Measurements from ENCODE around the gene SEC11A.

Gene SEC11A

DNA sequence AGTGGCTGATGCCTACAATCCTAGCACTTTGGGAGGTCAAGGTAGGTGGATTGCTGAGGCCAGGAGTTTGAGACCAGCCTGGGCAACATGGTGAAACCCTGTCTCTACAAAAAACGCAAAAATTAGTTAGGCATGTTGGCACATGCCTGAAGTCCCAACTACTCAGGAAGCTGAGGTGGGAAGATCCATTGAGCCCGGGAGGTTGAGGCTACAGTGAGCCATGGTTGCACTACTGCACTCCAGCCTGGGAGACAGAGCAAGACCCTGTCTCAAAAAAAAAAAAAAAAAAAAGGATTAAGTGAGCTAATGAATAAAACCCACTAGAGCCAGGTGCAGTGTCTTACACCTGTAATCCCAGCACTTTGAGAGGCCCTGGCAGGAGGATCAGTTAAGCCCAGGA is 6.7 kb upstream of the SEC11A start:
- Histone ChIP-seq H2BK12ac (ENCODE audit: low read length) (no peak overlapping the region), H3K27ac (replicated peaks; ENCODE audit: low read length) (no peak overlapping the region), H3K4ac (ENCODE audit: low read length) (no peak overlapping the region), H3K18ac (ENCODE audit: low read length) (no peak overlapping the region), H2BK120ac (ENCODE audit: low read depth, low read length) (no peak overlapping the region), H4K8ac (ENCODE audit: low read depth, low read length) (no peak overlapping the region), H2AK5ac (ENCODE audit: low read depth, low read length) (no peak overlapping the region), H4K91ac (ENCODE audit: low read depth, low read length, poor library complexity) (no peak overlapping the region), H3K9ac (ENCODE audit: low read depth, low read length, poor library complexity) (no peak overlapping the region), H3K23ac (ENCODE audit: low read depth, low read length, poor library complexity) (no peak overlapping the region), H3K27me3 (ENCODE audit: control insufficient read depth in 3 of 3, insufficient read depth in 3 of 3, low read depth in 1 of 3, low read length in 3 of 3) (no peaks in the 10 kb centered on the region), H3K4me2 (ENCODE audit: insufficient read depth, low read length, poor library complexity, severe bottlenecking) (no peak overlapping the region), H2BK15ac (ENCODE audit: low read length) (no peak overlapping the region), H2BK5ac (ENCODE audit: low read length) (no peak overlapping the region), H3K79me1 (ENCODE audit: low read depth, low read length) (no peaks in the 10 kb centered on the region), H3K4me3 (ENCODE audit: low read length in 2 of 2) (no peak overlapping the region), H2AFZ (ENCODE audit: low read length) (no peak overlapping the region), H3K14ac (ENCODE audit: low read length) (peak overlapping the region; percentile 75), H3K36me3 (replicated peaks in 1 of 2; ENCODE audit: control insufficient read depth in 2 of 2, insufficient read depth in 2 of 2, low read length in 2 of 2) (no peaks in the 10 kb centered on the region), H3K4me1 (ENCODE audit: control insufficient read depth in 2 of 2, insufficient read depth in 1 of 2, low read depth in 1 of 2, low read length in 2 of 2) (no peaks in the 10 kb centered on the region), H3K9me3 (replicated peaks in 1 of 2; ENCODE audit: control insufficient read depth in 2 of 2, insufficient read depth in 1 of 2, low read depth in 1 of 2, low read length in 2 of 2) (no peaks in the 10 kb centered on the region)
- DNase-seq (ENCODE audit: low spot score) = no peak
- no CpG with 5 or more reads among the region's 2 CpGs for WGBS, 2 donors (ENCODE audit: extremely low coverage in 2 of 2, insufficient read length in 2 of 2, insufficient replicate concordance in 1 of 2)

GRCh38 chr15:84721371-84721770 is 5.4 kb upstream of the SEC11A start:
- Histone ChIP-seq H3K36me3 (replicated peaks in 1 of 2; ENCODE audit: control insufficient read depth in 2 of 2, insufficient read depth in 2 of 2, low read length in 2 of 2) (no peaks in the 10 kb centered on the region), H3K4me2 (ENCODE audit: insufficient read depth, low read length, poor library complexity, severe bottlenecking) (no peak overlapping the region), H2AK5ac (ENCODE audit: low read depth, low read length) (no peak overlapping the region), H2BK12ac (ENCODE audit: low read length) (no peak overlapping the region), H3K79me1 (ENCODE audit: low read depth, low read length) (no peaks in the 10 kb centered on the region), H2BK120ac (ENCODE audit: low read depth, low read length) (no peak overlapping the region), H4K91ac (ENCODE audit: low read depth, low read length, poor library complexity) (no peak overlapping the region), H3K4me1 (ENCODE audit: control insufficient read depth in 2 of 2, insufficient read depth in 1 of 2, low read depth in 1 of 2, low read length in 2 of 2) (peaks cover 0 to 4% of the 10 kb centered on the region in 2 donors), H3K18ac (ENCODE audit: low read length) (no peak overlapping the region), H4K8ac (ENCODE audit: low read depth, low read length) (no peak overlapping the region), H3K9ac (ENCODE audit: low read depth, low read length, poor library complexity) (no peak overlapping the region), H2AFZ (ENCODE audit: low read length) (peak overlapping the region; percentile 36), H3K9me3 (replicated peaks in 1 of 2; ENCODE audit: control insufficient read depth in 2 of 2, insufficient read depth in 1 of 2, low read depth in 1 of 2, low read length in 2 of 2) (no peaks in the 10 kb centered on the region), H2BK15ac (ENCODE audit: low read length) (no peak overlapping the region), H3K23ac (ENCODE audit: low read depth, low read length, poor library complexity) (no peak overlapping the region), H2BK5ac (ENCODE audit: low read length) (no peak overlapping the region), H3K27ac (replicated peaks; ENCODE audit: low read length) (no peak overlapping the region), H3K14ac (ENCODE audit: low read length) (no peak overlapping the region), H3K27me3 (ENCODE audit: control insufficient read depth in 3 of 3, insufficient read depth in 3 of 3, low read depth in 1 of 3, low read length in 3 of 3) (no peaks in the 10 kb centered on the region), H3K4me3 (ENCODE audit: low read length in 2 of 2) (no peak overlapping the region), H3K4ac (ENCODE audit: low read length) (no peak overlapping the region)
- WGBS, 2 donors (ENCODE audit: extremely low coverage in 2 of 2, insufficient read length in 2 of 2, insufficient replicate concordance in 1 of 2) = no CpG with 5 or more reads among the region's 2 CpGs
- DNase-seq (ENCODE audit: low spot score) = no peak

DNA sequence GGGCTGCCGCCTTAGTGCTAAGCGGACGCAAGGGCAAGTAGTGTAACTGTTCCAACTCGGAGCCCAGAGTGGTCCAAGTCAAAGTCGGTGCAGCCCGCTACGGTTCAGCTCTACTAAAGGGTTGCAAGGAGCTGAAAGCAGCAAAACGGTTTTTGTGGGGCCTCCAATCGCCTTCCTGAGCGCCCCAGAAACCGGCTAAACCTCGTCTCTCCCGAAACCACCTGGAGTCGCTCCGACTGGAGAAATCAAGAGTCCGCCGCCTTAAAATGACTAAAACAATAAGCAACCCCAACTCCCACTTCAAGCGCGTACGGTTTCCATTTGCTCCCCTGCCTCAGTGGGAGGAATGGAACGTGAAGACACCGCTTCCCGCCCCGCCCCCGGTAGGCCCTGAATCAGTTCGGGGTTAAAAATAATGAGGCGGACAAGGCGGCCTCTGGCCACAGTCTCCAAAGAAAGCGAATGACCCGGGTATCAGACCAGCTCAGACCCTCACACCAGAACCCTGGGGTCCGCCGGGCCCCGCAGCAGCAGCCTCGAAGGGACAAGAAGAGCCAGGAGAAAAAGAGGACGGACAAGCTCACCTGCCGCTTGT is 401 bp downstream of the SEC11A start:
- no peak overlapping the region for H2AK5ac ChIP-seq (ENCODE audit: low read depth, low read length)

DNA sequence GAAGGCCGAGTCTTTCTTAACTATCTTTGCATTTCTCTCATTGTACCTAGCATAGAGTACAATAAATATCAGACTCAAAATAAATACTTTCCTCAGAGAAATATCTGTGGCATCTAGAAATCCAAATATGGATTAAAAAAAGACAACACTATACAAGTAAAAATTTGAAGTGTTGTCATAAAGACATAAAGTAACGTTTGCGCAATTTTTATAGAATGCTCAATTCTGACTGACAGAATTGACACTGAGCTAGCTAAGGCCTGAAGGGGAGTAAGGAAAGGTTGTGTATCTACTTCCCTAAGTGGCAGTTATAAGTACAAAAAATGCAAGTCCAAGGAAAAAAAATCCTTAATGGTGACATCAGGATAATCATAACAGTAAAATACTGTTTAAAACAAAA is 1.1 kb downstream of the SEC11A start:
- Histone ChIP-seq H4K8ac (ENCODE audit: low read depth, low read length) (no peak overlapping the region), H3K4ac (ENCODE audit: low read length) (no peak overlapping the region), H4K91ac (ENCODE audit: low read depth, low read length, poor library complexity) (no peak overlapping the region), H3K27me3 (ENCODE audit: control insufficient read depth in 3 of 3, insufficient read depth in 3 of 3, low read depth in 1 of 3, low read length in 3 of 3) (no peaks in the 10 kb centered on the region), H3K4me1 (ENCODE audit: control insufficient read depth in 2 of 2, insufficient read depth in 1 of 2, low read depth in 1 of 2, low read length in 2 of 2) (peaks cover 0 to 5% of the 10 kb centered on the region in 2 donors), H3K79me1 (ENCODE audit: low read depth, low read length) (no peaks in the 10 kb centered on the region), H3K4me2 (ENCODE audit: insufficient read depth, low read length, poor library complexity, severe bottlenecking) (no peak overlapping the region), H3K23ac (ENCODE audit: low read depth, low read length, poor library complexity) (no peak overlapping the region), H3K18ac (ENCODE audit: low read length) (no peak overlapping the region), H3K4me3 (ENCODE audit: low read length in 2 of 2) (peak overlapping the region in 1 of 2 donors; percentile 82), H3K27ac (replicated peaks; ENCODE audit: low read length) (no peak overlapping the region), H2BK5ac (ENCODE audit: low read length) (no peak overlapping the region), H2BK120ac (ENCODE audit: low read depth, low read length) (no peak overlapping the region), H3K36me3 (replicated peaks in 1 of 2; ENCODE audit: control insufficient read depth in 2 of 2, insufficient read depth in 2 of 2, low read length in 2 of 2) (peaks cover 3 to 36% of the 10 kb centered on the region in 2 donors), H3K9me3 (replicated peaks in 1 of 2; ENCODE audit: control insufficient read depth in 2 of 2, insufficient read depth in 1 of 2, low read depth in 1 of 2, low read length in 2 of 2) (peaks cover 0 to 4% of the 10 kb centered on the region in 2 donors), H2AK5ac (ENCODE audit: low read depth, low read length) (no peak overlapping the region), H2BK15ac (ENCODE audit: low read length) (no peak overlapping the region), H2AFZ (ENCODE audit: low read length) (no peak overlapping the region), H3K14ac (ENCODE audit: low read length) (no peak overlapping the region), H3K9ac (ENCODE audit: low read depth, low read length, poor library complexity) (no peak overlapping the region), H2BK12ac (ENCODE audit: low read length) (no peak overlapping the region)
- WGBS, 2 donors (ENCODE audit: extremely low coverage in 2 of 2, insufficient read length in 2 of 2, insufficient replicate concordance in 1 of 2) = no CpG with 5 or more reads among the region's 3 CpGs
- DNase-seq (ENCODE audit: low spot score) = no peak

More for the DNA sequence above, 401 bp downstream of the SEC11A start:
- Histone ChIP-seq H3K27me3 (ENCODE audit: control insufficient read depth in 3 of 3, insufficient read depth in 3 of 3, low read depth in 1 of 3, low read length in 3 of 3) (no peaks in the 10 kb centered on the region), H2AFZ (ENCODE audit: low read length) (peak overlapping the region; percentile 98), H3K4me3 (ENCODE audit: low read length in 2 of 2) (peak overlapping the region; percentile 82 to 98), H2BK5ac (ENCODE audit: low read length) (peak overlapping the region; percentile 97), H3K14ac (ENCODE audit: low read length) (no peak overlapping the region), H3K27ac (replicated peaks; ENCODE audit: low read length) (peak overlapping the region; percentile 96), H3K9ac (ENCODE audit: low read depth, low read length, poor library complexity) (peak overlapping the region; percentile 85), H2BK12ac (ENCODE audit: low read length) (no peak overlapping the region), H3K79me1 (ENCODE audit: low read depth, low read length) (no peaks in the 10 kb centered on the region), H3K23ac (ENCODE audit: low read depth, low read length, poor library complexity) (peak overlapping the region; percentile 96), H3K4ac (ENCODE audit: low read length) (no peak overlapping the region), H4K8ac (ENCODE audit: low read depth, low read length) (no peak overlapping the region), H3K9me3 (replicated peaks in 1 of 2; ENCODE audit: control insufficient read depth in 2 of 2, insufficient read depth in 1 of 2, low read depth in 1 of 2, low read length in 2 of 2) (peaks cover 0 to 4% of the 10 kb centered on the region in 2 donors), H2BK15ac (ENCODE audit: low read length) (no peak overlapping the region), H3K36me3 (replicated peaks in 1 of 2; ENCODE audit: control insufficient read depth in 2 of 2, insufficient read depth in 2 of 2, low read length in 2 of 2) (peaks cover 0 to 29% of the 10 kb centered on the region in 2 donors), H3K4me2 (ENCODE audit: insufficient read depth, low read length, poor library complexity, severe bottlenecking) (peak overlapping the region; percentile 76), H2BK120ac (ENCODE audit: low read depth, low read length) (no peak overlapping the region), H3K18ac (ENCODE audit: low read length) (peak overlapping the region; percentile 80), H4K91ac (ENCODE audit: low read depth, low read length, poor library complexity) (no peak overlapping the region), H3K4me1 (ENCODE audit: control insufficient read depth in 2 of 2, insufficient read depth in 1 of 2, low read depth in 1 of 2, low read length in 2 of 2) (peaks cover 0 to 5% of the 10 kb centered on the region in 2 donors)
- no CpG with 5 or more reads among the region's 36 CpGs for WGBS, 2 donors (ENCODE audit: extremely low coverage in 2 of 2, insufficient read length in 2 of 2, insufficient replicate concordance in 1 of 2)
- no peak for DNase-seq (ENCODE audit: low spot score)
